Measurements from ENCODE around the gene FMC1.

The FMC1 gene

GRCh38 chr7:139332697-139333359 lies 8.3 kb upstream of the FMC1 start:
- no peak for TF ChIP-seq GATA3 (IDR thresholded peaks at IDR 0.05; ENCODE audit: low read depth, low read length)
- TF ChIP-seq GATA2 (IDR thresholded peaks at IDR 0.05; ENCODE audit: low read depth, low read length): no peak

- TF ChIP-seq GATA3 (IDR thresholded peaks at IDR 0.05; ENCODE audit: low read depth, low read length) (no peak), GATA2 (IDR thresholded peaks at IDR 0.05; ENCODE audit: low read depth, low read length) (no peak)
These were observed 6.6 kb upstream of the FMC1 start for GRCh38 chr7:139334399-139335150.

- no peak for TF ChIP-seq GATA3 (IDR thresholded peaks at IDR 0.05; ENCODE audit: low read depth, low read length)
- TF ChIP-seq GATA2 (IDR thresholded peaks at IDR 0.05; ENCODE audit: low read depth, low read length): no peak
These were observed 2.1 kb upstream of the FMC1 start for GRCh38 chr7:139339025-139339424.

- TF ChIP-seq GATA3 (IDR thresholded peaks at IDR 0.05; ENCODE audit: low read depth, low read length): no peak
- no peak for TF ChIP-seq GATA2 (IDR thresholded peaks at IDR 0.05; ENCODE audit: low read depth, low read length)
These were observed 1.5 kb upstream of the FMC1 start for GRCh38 chr7:139339698-139340036.

GRCh38 chr7:139340037-139340807 lies 915 bp upstream of the FMC1 start:
- TF ChIP-seq GATA2 (IDR thresholded peaks at IDR 0.05; ENCODE audit: low read depth, low read length) (0 out of 2 replicates have a peak, but pooled peaks have one; percentile 18), GATA3 (IDR thresholded peaks at IDR 0.05; ENCODE audit: low read depth, low read length) (no peak)

GRCh38 chr7:139340808-139341057 lies 404 bp upstream of the FMC1 start:
- TF ChIP-seq GATA2 (IDR thresholded peaks at IDR 0.05; ENCODE audit: low read depth, low read length) (no peak), GATA3 (IDR thresholded peaks at IDR 0.05; ENCODE audit: low read depth, low read length) (no peak)

GRCh38 chr7:139341776-139342226 lies 664 bp downstream of the FMC1 start:
- TF ChIP-seq GATA2 (IDR thresholded peaks at IDR 0.05; ENCODE audit: low read depth, low read length) (no peak), GATA3 (IDR thresholded peaks at IDR 0.05; ENCODE audit: low read depth, low read length) (no peak)

GRCh38 chr7:139345042-139345441 lies 3.9 kb downstream of the FMC1 start:
- no peak for TF ChIP-seq GATA2 (IDR thresholded peaks at IDR 0.05; ENCODE audit: low read depth, low read length)
- no peak for TF ChIP-seq GATA3 (IDR thresholded peaks at IDR 0.05; ENCODE audit: low read depth, low read length)

- no peak for TF ChIP-seq GATA2 (IDR thresholded peaks at IDR 0.05; ENCODE audit: low read depth, low read length)
- TF ChIP-seq GATA3 (IDR thresholded peaks at IDR 0.05; ENCODE audit: low read depth, low read length): no peak
These were observed 9.9 kb downstream of the FMC1 start for GRCh38 chr7:139351027-139351426.

- TF ChIP-seq GATA2 (IDR thresholded peaks at IDR 0.05; ENCODE audit: low read depth, low read length) (no peak), GATA3 (IDR thresholded peaks at IDR 0.05; ENCODE audit: low read depth, low read length) (no peak)
These were observed 13.6 kb downstream of the FMC1 start for GRCh38 chr7:139354729-139355128.

GRCh38 chr7:139355320-139355719 lies 14.2 kb downstream of the FMC1 start:
- TF ChIP-seq GATA3 (IDR thresholded peaks at IDR 0.05; ENCODE audit: low read depth, low read length) (no peak), GATA2 (IDR thresholded peaks at IDR 0.05; ENCODE audit: low read depth, low read length) (no peak)

- TF ChIP-seq GATA3 (IDR thresholded peaks at IDR 0.05; ENCODE audit: low read depth, low read length) (no peak), GATA2 (IDR thresholded peaks at IDR 0.05; ENCODE audit: low read depth, low read length) (no peak)
These were observed 17.6 kb downstream of the FMC1 start for GRCh38 chr7:139358541-139359365.

- TF ChIP-seq GATA2 (IDR thresholded peaks at IDR 0.05; ENCODE audit: low read depth, low read length) (no peak), GATA3 (IDR thresholded peaks at IDR 0.05; ENCODE audit: low read depth, low read length) (no peak)
These were observed 18.5 kb downstream of the FMC1 start, which contains the start of gene LUC7L2 for GRCh38 chr7:139359366-139360209. LUC7L2 (plus strand) TSS chr7:139359894; CDS start chr7:139360262, 368 bp downstream.

Data from SH-SY5Y (cell line).